SK-N-SH treated with all-trans-retinoic acid at 6 μM for 48 hours (cell line): ENCODE measurements around the gene CILP2.
A peak's percentile ranks its signal among the peaks of the same experiment; 100 is the strongest.

Experiments used
- ATAC-seq: fragments of 200-7000 bp; cut with Tn5 transposase; 3 replicates; pipeline ENCODE4 v1.9.1; 2020; ENCODE audit warnings: mild to moderate bottlenecking, moderate library complexity
- BACH2 ChIP-seq: fragments of 250-450 bp; sonication (Bioruptor Pico); IDR thresholded peaks from 2 replicates; pipeline ENCODE4 v1.9.0; 2021; ENCODE audit warnings: mild to moderate bottlenecking, borderline replicate concordance
- CREB5 ChIP-seq: fragments of 250-450 bp; sonication (Bioruptor Pico); IDR thresholded peaks from 2 replicates; pipeline ENCODE4 v1.5.1; 2020; ENCODE audit warnings: low read depth, mild to moderate bottlenecking, moderate library complexity
- CSDC2 ChIP-seq: fragments of 250-450 bp; sonication (Bioruptor Pico); IDR thresholded peaks from 2 replicates; pipeline ENCODE4 v1.5.0; 2020; ENCODE audit warnings: mild to moderate bottlenecking, moderate library complexity
- CSRNP3 ChIP-seq: fragments of 250-450 bp; sonication (Bioruptor Pico); IDR thresholded peaks from 2 replicates; pipeline ENCODE4 v1.5.1; 2021; ENCODE audit warnings: mild to moderate bottlenecking, moderate library complexity
- ISL1 ChIP-seq: fragments of 250-450 bp; sonication (Bioruptor Pico); IDR thresholded peaks from 2 replicates; pipeline ENCODE4 v2.1.2; 2022; ENCODE audit warnings: mild to moderate bottlenecking, moderate library complexity
- OSR1 ChIP-seq: fragments of 250-450 bp; sonication (Bioruptor Pico); IDR thresholded peaks from 2 replicates; pipeline ENCODE4 v1.8.0; 2022; ENCODE audit warnings: moderate library complexity, mild to moderate bottlenecking, inconsistent platforms
- PATZ1 ChIP-seq: fragments of 250-450 bp; sonication (Bioruptor Pico); IDR thresholded peaks from 2 replicates; pipeline ENCODE4 v1.8.0; 2020; ENCODE audit warnings: mild to moderate bottlenecking, moderate library complexity, borderline replicate concordance
- PPARA ChIP-seq: fragments of 250-450 bp; sonication (Bioruptor Pico); IDR thresholded peaks from 2 replicates; pipeline ENCODE4 v1.5.0; 2020; ENCODE audit warnings: mild to moderate bottlenecking, borderline replicate concordance
- RARB ChIP-seq: fragments of 250-450 bp; sonication (Bioruptor Pico); IDR thresholded peaks from 2 replicates; pipeline ENCODE4 v1.8.0; 2021; ENCODE audit warnings: mild to moderate bottlenecking, moderate library complexity
- SNAI2 ChIP-seq: fragments of 250-450 bp; sonication (Bioruptor Pico); IDR thresholded peaks from 2 replicates; pipeline ENCODE4 v1.5.0; 2020; ENCODE audit warnings: mild to moderate bottlenecking, moderate library complexity
- TOX ChIP-seq: fragments of 250-450 bp; sonication (Bioruptor Pico); IDR thresholded peaks from 2 replicates; pipeline ENCODE4 v1.8.0; 2021; ENCODE audit warnings: mild to moderate bottlenecking, moderate library complexity, borderline replicate concordance
- TSHZ2 ChIP-seq: fragments of 250-450 bp; sonication (Bioruptor Pico); IDR thresholded peaks from 2 replicates; pipeline ENCODE4 v1.5.0; 2020; ENCODE audit warnings: mild to moderate bottlenecking, moderate library complexity
- ZFP3 ChIP-seq: fragments of 250-450 bp; sonication (Bioruptor Pico); IDR thresholded peaks from 2 replicates; pipeline ENCODE4 v1.5.0; 2020; ENCODE audit warnings: mild to moderate bottlenecking, moderate library complexity
- ZNF70 ChIP-seq: fragments of 450-650 bp; formaldehyde crosslinking; IDR thresholded peaks from 2 replicates; pipeline ENCODE4 v1.5.0; 2020; ENCODE audit warnings: mild to moderate bottlenecking, moderate library complexity

Gene CILP2

GRCh38 chr19:19531951-19532805 is 5.9 kb upstream of the CILP2 start:
- TF ChIP-seq CREB5 (CRISPR knock-in tag) (no peak), TOX (CRISPR knock-in tag) (no peak), BACH2 (CRISPR knock-in tag) (no peak), TSHZ2 (CRISPR knock-in tag) (no peak), CSDC2 (CRISPR knock-in tag) (no peak), PATZ1 (CRISPR knock-in tag) (no peak), CSRNP3 (CRISPR knock-in tag) (no peak), RARB (no peak), ISL1 (CRISPR knock-in tag) (no peak), PPARA (CRISPR knock-in tag) (no peak)
- ATAC-seq: peak; percentile 77

GRCh38 chr19:19532806-19533701 is 5.0 kb upstream of the CILP2 start:
- no peak for ATAC-seq
- TF ChIP-seq CSDC2 (CRISPR knock-in tag) (no peak), CREB5 (CRISPR knock-in tag) (no peak)

GRCh38 chr19:19533841-19534240 is 4.2 kb upstream of the CILP2 start:
- TF ChIP-seq ZNF70 (CRISPR knock-in tag) (no peak), SNAI2 (CRISPR knock-in tag) (no peak), ZFP3 (CRISPR knock-in tag) (no peak), RARB (no peak), PATZ1 (CRISPR knock-in tag) (no peak), OSR1 (no peak)
- ATAC-seq: no peak
